K562 (cell line): ENCODE data around the gene OR5AN1. TPM values are rescaled to one million over a fixed set of nuclear protein-coding genes. Genes with fewer than 3 reads are reported as not detected.

Experiments
- ATAC-seq: fragments of 200-7000 bp; cut with Tn5 transposase; 3 replicates; pipeline ENCODE4 v1.9.1; 2020; ENCODE audit warnings: moderate library complexity
- BruUV-seq: library from RNA; stranded (reverse); fragments of 400-500 nt; replicated peaks from 2 replicates; lab custom pipeline; 2021; lab: Mats Ljungman, UMichigan
- CTCF ChIA-PET: fragments of 300-600 bp; formaldehyde crosslinking; extraction: SDS; loops from one replicate; lab custom pipeline; 2021; ENCODE audit warnings: low intra/inter-chr PET ratio; lab: Yijun Ruan, JAX
- POLR2A ChIA-PET: fragments of 300-600, 350-650 bp; sonication (Branson Sonifier 250); formaldehyde crosslinking; extraction: SDS; loops from one replicate; lab custom pipeline; 2021; ENCODE audit warnings: antibody characterized with exemption, inconsistent platforms; lab: Yijun Ruan, JAX
- DNase-seq, 4 experiments: peaks; one replicate each; pipeline versions ENCODE4 v3.0.0 to v3.0.0-alpha.2; 2011 to 2018; ENCODE audit warnings: low spot score in 3 of 4, mixed read lengths in 3 of 4; ENCODE audit errors: extremely low read depth in 1 of 4
- FAIRE-seq: peaks from 2 replicates; lab custom pipeline; 2011; peaks lifted over from hg19 to GRCh38; lab: Jason Lieb, UNC
- H2AFZ ChIP-seq: 2 replicates; pipeline ENCODE4 v1.6.0; 2011; ENCODE audit warnings: low read depth, low read length, control low read depth, inconsistent platforms
- H3K27ac ChIP-seq: fragments of 200-600 bp; 3 replicates; pipeline ENCODE4 v1.8.0; 2011; ENCODE audit warnings: low read depth, mild to moderate bottlenecking, control low read depth, inconsistent platforms, low read length, moderate library complexity, mixed read lengths; ENCODE audit errors: extremely low read depth
- H3K27me3 ChIP-seq, 2 experiments: fragments of 300-600 bp in 1 of 2; 2 replicates in 1 of 2; 3 replicates in 1 of 2; pipeline versions ENCODE4 v1.6.0 to v1.8.0; 2011; ENCODE audit warnings: inconsistent platforms in 2 of 2, low read length in 2 of 2, mild to moderate bottlenecking in 1 of 2, mixed read lengths in 1 of 2, moderate library complexity in 1 of 2; ENCODE audit not compliant: control insufficient read depth in 2 of 2, insufficient read depth in 2 of 2
- H3K36me3 ChIP-seq: fragments of 300-600 bp; 3 replicates; pipeline ENCODE4 v1.8.0; 2011; ENCODE audit warnings: mild to moderate bottlenecking, low read length, inconsistent platforms; ENCODE audit not compliant: control insufficient read depth, insufficient read depth
- H3K4me1 ChIP-seq, 2 experiments: fragments of 200-600 bp in 1 of 2; replicated peaks in 1 of 2; 2 replicates in 1 of 2; 3 replicates in 1 of 2; pipeline versions ENCODE4 v1.5.1 to v1.8.0; 2011; ENCODE audit warnings: inconsistent platforms in 2 of 2, low read length in 2 of 2, mild to moderate bottlenecking in 1 of 2, mixed read lengths in 1 of 2, moderate library complexity in 1 of 2; ENCODE audit not compliant: control insufficient read depth in 2 of 2, insufficient read depth in 2 of 2
- H3K4me2 ChIP-seq: 2 replicates; pipeline ENCODE4 v1.6.1; 2011; ENCODE audit warnings: low read length, control low read depth, inconsistent platforms, mixed read lengths; ENCODE audit not compliant: insufficient read depth
- H3K4me3 ChIP-seq: fragments of 200-600 bp; sonication (generic), shearing (Covaris generic); 2 replicates; pipeline ENCODE4 v1.5.1; 2016; ENCODE audit warnings: control low read depth, inconsistent platforms
- H3K79me2 ChIP-seq: fragments of 200-600 bp; 3 replicates; pipeline ENCODE4 v1.8.0; 2011; ENCODE audit warnings: low read length, inconsistent platforms; ENCODE audit not compliant: control insufficient read depth, insufficient read depth
- H3K9ac ChIP-seq, 2 experiments: 2 replicates each; pipeline versions ENCODE4 v1.6.0 to v1.6.1; 2011; ENCODE audit warnings: low read depth in 2 of 2, low read length in 2 of 2, control low read depth in 1 of 2, inconsistent platforms in 1 of 2, mild to moderate bottlenecking in 1 of 2, mixed read lengths in 1 of 2; ENCODE audit not compliant: insufficient read depth in 1 of 2
- H3K9me1 ChIP-seq: one replicate; pipeline ENCODE4 v1.6.0; 2011; ENCODE audit warnings: inconsistent platforms, mild to moderate bottlenecking, low read length, moderate library complexity; ENCODE audit not compliant: control insufficient read depth, insufficient read depth
- H3K9me3 ChIP-seq: replicated peaks from 2 replicates; pipeline ENCODE4 v1.5.1; 2011; ENCODE audit warnings: low read depth, low read length, inconsistent platforms; ENCODE audit not compliant: control insufficient read depth, insufficient read depth
- H4K20me1 ChIP-seq: replicated peaks from 2 replicates; pipeline ENCODE4 v1.6.1; 2011; ENCODE audit warnings: low read length, inconsistent platforms, mixed read lengths; ENCODE audit not compliant: control insufficient read depth, insufficient read depth
- EHMT2 ChIP-seq: fragments of 450-650 bp; IDR thresholded peaks from 2 replicates; pipeline ENCODE4 v1.6.1; 2018; ENCODE audit warnings: antibody characterized with exemption
- ESRRB ChIP-seq: fragments of 250-450 bp; sonication (Bioruptor Pico); IDR thresholded peaks from 2 replicates; pipeline ENCODE4 v1.5.0; 2020; ENCODE audit warnings: mild to moderate bottlenecking, moderate library complexity, borderline replicate concordance
- FOXJ3 ChIP-seq: sonication (generic); formaldehyde crosslinking; IDR thresholded peaks from 2 replicates; pipeline ENCODE4 v1.4.0; 2020; ENCODE audit warnings: mild to moderate bottlenecking, missing genetic modification reagents
- GATAD2B ChIP-seq: fragments of 450-650 bp; IDR thresholded peaks from 2 replicates; pipeline ENCODE4 v1.6.1; 2017; ENCODE audit warnings: mild to moderate bottlenecking, borderline replicate concordance
- HES1 ChIP-seq: fragments of 450-650 bp; IDR thresholded peaks from 2 replicates; pipeline ENCODE4 v1.6.1; 2016; ENCODE audit warnings: low read depth, mild to moderate bottlenecking, moderate library complexity
- HOXB6 ChIP-seq: fragments of 250-450 bp; sonication (Bioruptor Pico); IDR thresholded peaks from 2 replicates; pipeline ENCODE4 v1.5.1; 2022; ENCODE audit warnings: mild to moderate bottlenecking, borderline replicate concordance
- PCBP1 ChIP-seq: fragments of 200-400 bp; formaldehyde crosslinking; IDR thresholded peaks from 2 replicates; pipeline ENCODE4 v1.6.1; 2018; ENCODE audit warnings: mild to moderate bottlenecking, low read depth, low read length; ENCODE audit not compliant: poor library complexity, severe bottlenecking
- PCBP2 ChIP-seq: fragments of 200-400 bp; formaldehyde crosslinking; IDR thresholded peaks from 2 replicates; pipeline ENCODE4 v1.6.1; 2018; ENCODE audit warnings: low read length, low read depth, mild to moderate bottlenecking, moderate library complexity; ENCODE audit not compliant: poor library complexity, severe bottlenecking
- ZNF184 ChIP-seq: sonication (generic); formaldehyde crosslinking; IDR thresholded peaks from 2 replicates; pipeline ENCODE4 v1.5.0; 2020; ENCODE audit warnings: missing genetic modification reagents
- ZNF197 ChIP-seq: fragments of 200-800 bp; sonication (Bioruptor generic); IDR thresholded peaks from 2 replicates; pipeline ENCODE4 v1.6.1; 2016; ENCODE audit warnings: low read depth, missing genetic modification characterization, missing compliant biosample characterization
- ZNF384 ChIP-seq: IDR thresholded peaks from 2 replicates; pipeline ENCODE4 v1.6.1; 2012; ENCODE audit warnings: low read depth, low read length, improper control_type of control experiment
- ZNF644 ChIP-seq: fragments of 200-800 bp; sonication (Bioruptor generic); IDR thresholded peaks from 2 replicates; pipeline ENCODE4 v1.6.1; 2016; ENCODE audit warnings: low read depth, missing genetic modification characterization, missing compliant biosample characterization
- WGBS: fragments of 100-300 bp; shearing (Covaris generic); methylation state at CpG from one replicate; pipeline ENCODE4 v1.1.6; 2016; ENCODE audit warnings: low coverage, mixed read lengths; ENCODE audit not compliant: insufficient coverage; ENCODE audit errors: missing lambda C conversion rate; 5-methylcytosine and 5-hydroxymethylcytosine counted together
- in situ Hi-C: fragments of 300-500 bp; cut with MboI; formaldehyde crosslinking; loops from 4 replicates; pipeline ENCODE4 v1.15.0; 2018; ENCODE audit warnings: inconsistent platforms, mixed read lengths
- intact Hi-C: fragments of 100-400 bp; cut with micrococcal nuclease; formaldehyde crosslinking; loops from 2 replicates; pipeline ENCODE4 v1.14.2; 2022
- polyA plus RNA-seq, 8 experiments: library from polyadenylated mRNA; depleted of rRNA in 4 of 8; stranded (reverse) in 5 of 8; unstranded in 3 of 8; fragments of >200 nt; fragmentation: Nextera tagmentation in 2 of 8; fragmentation: Illumina TruSeq in 1 of 8; extraction: Ambion mirVana in 2 of 8; extraction: Trizol in 1 of 8; gene quantifications; 2 replicates each; pipeline versions ENCODE4 v1.2.1 to v1.2.3, GENCODE V29; 2011 to 2014; ENCODE audit warnings: inconsistent platforms in 1 of 8, missing spikeins in 1 of 8
- total RNA-seq, 7 experiments: library from RNA; depleted of rRNA in 6 of 7; stranded (reverse); fragments of >200 nt in 6 of 7; fragmentation: Illumina TruSeq in 2 of 7; extraction: Trizol in 2 of 7; gene quantifications; 2 replicates each; pipeline versions ENCODE4 v1.2.1 to v1.2.3, GENCODE V29; 2011 to 2021; ENCODE audit warnings: low replicate concordance in 1 of 7
- TF ChIP-seq, protein P1 (sequence below): sonication (generic); formaldehyde crosslinking; IDR thresholded peaks from 2 replicates; pipeline ENCODE4 v1.8.0; 2022; ENCODE audit warnings: mild to moderate bottlenecking, low read depth, missing genetic modification reagents
- TF ChIP-seq, protein P2 (sequence below): fragments of 250-450 bp; sonication (Bioruptor Pico); IDR thresholded peaks from 2 replicates; pipeline ENCODE4 v1.5.0; 2020; ENCODE audit warnings: mild to moderate bottlenecking

Gene OR5AN1
- total and polyA plus RNA-seq, 9 of the 15 experiments (the other 6 are each of a cell fraction or from before 2014, with no cell fraction given) = not detected

- Histone ChIP-seq H3K9ac (no peak overlapping the region), H3K4me1 (no peaks in the 10 kb centered on the region), H2AFZ (no peak overlapping the region), H3K4me2 (no peak overlapping the region), H3K4me3 (no peak overlapping the region), H3K27ac (no peak overlapping the region), H3K36me3 (no peaks in the 10 kb centered on the region), H3K79me2 (no peaks in the 10 kb centered on the region), H4K20me1 (no peaks in the 10 kb centered on the region), H3K9me1 (peaks cover 2% of the 10 kb centered on the region), H3K27me3 (no peaks in the 10 kb centered on the region), H3K9me3 (no peaks in the 10 kb centered on the region)
- intact Hi-C loops (no loop called here), in situ Hi-C loops (no loop called here)
- no peak for TF ChIP-seq ZNF197 (CRISPR knock-in tag)
- peak; percentile 27 for TF ChIP-seq PCBP2
- no peak for TF ChIP-seq ESRRB
- TF ChIP-seq, protein P1, sequence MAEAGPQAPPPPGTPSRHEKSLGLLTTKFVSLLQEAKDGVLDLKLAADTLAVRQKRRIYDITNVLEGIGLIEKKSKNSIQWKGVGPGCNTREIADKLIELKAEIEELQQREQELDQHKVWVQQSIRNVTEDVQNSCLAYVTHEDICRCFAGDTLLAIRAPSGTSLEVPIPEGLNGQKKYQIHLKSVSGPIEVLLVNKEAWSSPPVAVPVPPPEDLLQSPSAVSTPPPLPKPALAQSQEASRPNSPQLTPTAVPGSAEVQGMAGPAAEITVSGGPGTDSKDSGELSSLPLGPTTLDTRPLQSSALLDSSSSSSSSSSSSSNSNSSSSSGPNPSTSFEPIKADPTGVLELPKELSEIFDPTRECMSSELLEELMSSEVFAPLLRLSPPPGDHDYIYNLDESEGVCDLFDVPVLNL (CRISPR knock-in tag) = no peak
- no peak for TF ChIP-seq HES1
- TF ChIP-seq ZNF184 = no peak
- TF ChIP-seq ZNF644 (tag) = no peak
- TF ChIP-seq PCBP1 = peak; percentile 55
- no peak for TF ChIP-seq EHMT2
- no peak for TF ChIP-seq GATAD2B
- TF ChIP-seq ZNF384 = no peak
- TF ChIP-seq FOXJ3 (CRISPR knock-in tag) = no peak
- TF ChIP-seq, protein P2, sequence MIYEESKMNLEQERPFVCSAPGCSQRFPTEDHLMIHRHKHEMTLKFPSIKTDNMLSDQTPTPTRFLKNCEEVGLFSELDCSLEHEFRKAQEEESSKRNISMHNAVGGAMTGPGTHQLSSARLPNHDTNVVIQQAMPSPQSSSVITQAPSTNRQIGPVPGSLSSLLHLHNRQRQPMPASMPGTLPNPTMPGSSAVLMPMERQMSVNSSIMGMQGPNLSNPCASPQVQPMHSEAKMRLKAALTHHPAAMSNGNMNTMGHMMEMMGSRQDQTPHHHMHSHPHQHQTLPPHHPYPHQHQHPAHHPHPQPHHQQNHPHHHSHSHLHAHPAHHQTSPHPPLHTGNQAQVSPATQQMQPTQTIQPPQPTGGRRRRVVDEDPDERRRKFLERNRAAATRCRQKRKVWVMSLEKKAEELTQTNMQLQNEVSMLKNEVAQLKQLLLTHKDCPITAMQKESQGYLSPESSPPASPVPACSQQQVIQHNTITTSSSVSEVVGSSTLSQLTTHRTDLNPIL = no peak
- no peak for TF ChIP-seq HOXB6 (CRISPR knock-in tag)
- ATAC-seq = no peak
- BruUV-seq = no TSS peak
- no peak for FAIRE-seq
- POLR2A ChIA-PET = interaction anchor here (0.6 kb wide), 1 partner anchor 30 kb away, joined by 4 read pairs; no protein-coding TSS in a partner anchor
- DNase-seq = no peak
- WGBS = 24% methylated on average over 1 of the region's 1 CpG
- CTCF ChIA-PET = no interaction called here
Measured at GRCh38 chr11:59356561-59356960, 2.1 kb upstream of the OR5AN1 start.
